Left lung (tissue), 10 donors: ENCODE data around the gene TARS1. TPM values are rescaled to one million over a fixed set of nuclear protein-coding genes. Genes with fewer than 3 reads are reported as not detected.

Experiments used
- ATAC-seq: fragments of 200-7000 bp; cut with Tn5 transposase; one replicate; pipeline ENCODE4 v1.9.1; 2020; ENCODE audit warnings: moderate library complexity
- DNase-seq, 4 donors: peaks; one replicate each; pipeline ENCODE4 v3.0.0-alpha.2; 2013 to 2020
- H3K27ac ChIP-seq, 2 donors: fragments of 200-600 bp; sonication (generic) in 1 of 2; one replicate each; pipeline versions ENCODE4 v1.5.0 to v1.8.0; 2020 to 2021
- H3K27me3 ChIP-seq, 2 donors: fragments of 200-600 bp; sonication (generic) in 1 of 2; one replicate each; pipeline versions ENCODE4 v1.5.0 to v1.8.0; 2020 to 2021
- H3K36me3 ChIP-seq, 2 donors: fragments of 200-600 bp; sonication (generic) in 1 of 2; one replicate each; pipeline versions ENCODE4 v1.5.0 to v1.8.0; 2020 to 2021
- H3K4me1 ChIP-seq, 2 donors: fragments of 200-600 bp; one replicate each; pipeline ENCODE4 v1.8.0; 2021
- H3K4me3 ChIP-seq, 2 donors: fragments of 200-600 bp; sonication (generic) in 1 of 2; one replicate each; pipeline versions ENCODE4 v1.5.0 to v1.8.0; 2020 to 2021; ENCODE audit warnings: mild to moderate bottlenecking in 1 of 2
- H3K9me3 ChIP-seq, 2 donors: fragments of 200-600 bp; sonication (generic) in 1 of 2; one replicate each; pipeline versions ENCODE4 v1.5.0 to v1.8.0; 2020 to 2021
- CTCF ChIP-seq, 2 donors: fragments of 200-600 bp; sonication (generic) in 1 of 2; IDR thresholded peaks; one replicate each; pipeline versions ENCODE4 v1.5.0 to v1.8.0; 2021; ENCODE audit warnings: antibody characterized with exemption in 2 of 2
- intact Hi-C, 2 donors: fragments of 100-400 bp; cut with DNase I; formaldehyde crosslinking; loops; one replicate each; pipeline versions ENCODE4 v1.11.2 to v1.14.2; 2022
- polyA plus RNA-seq, 6 donors: library from polyadenylated mRNA; unstranded; fragments of 120-200 nt; gene quantifications; one replicate each; pipeline ENCODE4 v1.2.1, GENCODE V29; 2013; ENCODE audit not compliant: insufficient read length in 6 of 6
- total RNA-seq, 2 donors: library from RNA; stranded (reverse); fragmentation: NEBNext Ultra II Directional; extraction: Animal tissue kit (Norgen Biotek cat#: 25700); gene quantifications; one replicate each; pipeline ENCODE4 v1.2.1, GENCODE V29; 2021
- donor health status: DM: no; HTN: yes; CAD: no.
- donor health status: DM: no; HTN: no; CAD: no.

TARS1 gene
- total and polyA plus RNA-seq, 8 donors: 94.6 to 121 (median 105) TPM

GRCh38 chr5:33462456-33462855, 21.7 kb downstream of the TARS1 start:
- intact Hi-C loops: no loop called here
- DNase-seq: no peak
- peaks cover 4 to 98% of the 10 kb centered on the region in 2 donors for H3K36me3 ChIP-seq

GRCh38 chr5:33465120-33465519, 24.4 kb downstream of the TARS1 start:
- H3K9me3 ChIP-seq: no peaks in the 10 kb centered on the region
- DNase-seq (no peak), ATAC-seq (no peak)
- intact Hi-C loops: no loop called here
- no peak for TF ChIP-seq CTCF (IDR thresholded peaks at IDR 0.05)
- H3K27ac ChIP-seq: no peak overlapping the region
- H3K4me3 ChIP-seq: no peak overlapping the region
- H3K36me3 ChIP-seq: peaks cover 5 to 98% of the 10 kb centered on the region in 2 donors
- no peaks in the 10 kb centered on the region for H3K4me1 ChIP-seq
- H3K27me3 ChIP-seq: no peaks in the 10 kb centered on the region

More at GRCh38 chr5:33462456-33462855, 21.7 kb downstream of the TARS1 start:
- Histone ChIP-seq H3K9me3 (no peaks in the 10 kb centered on the region), H3K27me3 (no peaks in the 10 kb centered on the region), H3K27ac (no peak overlapping the region), H3K4me1 (no peaks in the 10 kb centered on the region), H3K4me3 (no peak overlapping the region)
- no peak for TF ChIP-seq CTCF (IDR thresholded peaks at IDR 0.05)
- ATAC-seq: no peak

GRCh38 chr5:33468775-33469435, 28.1 kb downstream of the TARS1 start:
- no peak overlapping the region for H3K27ac ChIP-seq
- DNase-seq (no peak), ATAC-seq (no peak)
- H3K4me1 ChIP-seq: no peaks in the 10 kb centered on the region
- H3K9me3 ChIP-seq: no peaks in the 10 kb centered on the region
- no peak for TF ChIP-seq CTCF (IDR thresholded peaks at IDR 0.05)
- no peaks in the 10 kb centered on the region for H3K27me3 ChIP-seq
- H3K4me3 ChIP-seq: no peak overlapping the region
- H3K36me3 ChIP-seq: peaks cover 5 to 94% of the 10 kb centered on the region in 2 donors
- intact Hi-C loops: no loop called here

- H3K27ac ChIP-seq: no peak overlapping the region
- H3K4me1 ChIP-seq: no peaks in the 10 kb centered on the region
- no peaks in the 10 kb centered on the region for H3K27me3 ChIP-seq
- H3K4me3 ChIP-seq: no peak overlapping the region
- intact Hi-C loops: loop anchor here in 1 of 2 donors (10.0 kb wide), 1 partner anchor 464 kb away; the partner anchor contains the start of gene RXFP3
- H3K9me3 ChIP-seq: no peaks in the 10 kb centered on the region
- H3K36me3 ChIP-seq: peaks cover 5 to 94% of the 10 kb centered on the region in 2 donors
- TF ChIP-seq CTCF (IDR thresholded peaks at IDR 0.05): no peak
- ATAC-seq (peak; percentile 66), DNase-seq (peak in 1 of 4 donors; percentile 72)
These were observed 29.8 kb downstream of the TARS1 start for GRCh38 chr5:33470544-33470943.

- no peaks in the 10 kb centered on the region for H3K27me3 ChIP-seq
- no peaks in the 10 kb centered on the region for H3K4me1 ChIP-seq
- H3K4me3 ChIP-seq: no peak overlapping the region
- H3K27ac ChIP-seq: no peak overlapping the region
- intact Hi-C loops: loop anchor here in 1 of 2 donors (10.0 kb wide), 1 partner anchor 462 kb away; the partner anchor contains the start of gene RXFP3
- no peak for DNase-seq
- no peaks in the 10 kb centered on the region for H3K9me3 ChIP-seq
- H3K36me3 ChIP-seq: peaks cover 0 to 91% of the 10 kb centered on the region in 2 donors
- no peak for ATAC-seq
- TF ChIP-seq CTCF (IDR thresholded peaks at IDR 0.05): no peak
These were observed 32.1 kb downstream of the TARS1 start for GRCh38 chr5:33472805-33473409.
